Effector memory CD8-positive, alpha-beta T cell (primary cell): ENCODE results near the gene KCTD12.
A peak's percentile ranks its signal among the peaks of the same experiment; 100 is the strongest.
"Not testable (repeated sequence)": the region's sequence is repeated elsewhere in the genome, so short reads cannot be mapped to it uniquely, and the experiment has no call there.

Source experiments
- ATAC-seq: fragments of 150-1000 bp; cut with Tn5 transposase; replicated peaks from 2 replicates; pipeline ENCODE4 v1.10.0; 2021; ENCODE audit warnings: mild to moderate bottlenecking, moderate library complexity
- DNase-seq, 3 experiments: peaks; one replicate each; pipeline ENCODE4 v3.0.0; 2021
- H3K27ac Mint-ChIP-seq, 2 donors: one replicate each; pipeline ENCODE4 v1.8.0; 2022; ENCODE audit warnings: mild to moderate bottlenecking in 2 of 2, mixed read lengths in 2 of 2, moderate library complexity in 2 of 2
- H3K27me3 Mint-ChIP-seq, 2 donors: one replicate each; pipeline ENCODE4 v1.8.0; 2022; ENCODE audit warnings: mixed read lengths in 2 of 2
- H3K36me3 Mint-ChIP-seq: one replicate; pipeline ENCODE4 v1.8.0; 2022; ENCODE audit warnings: mild to moderate bottlenecking, moderate library complexity, mixed read lengths; ENCODE audit not compliant: insufficient read depth
- H3K4me1 Mint-ChIP-seq, 2 donors: one replicate each; pipeline ENCODE4 v1.8.0; 2022; ENCODE audit warnings: low read depth in 2 of 2, mixed read lengths in 2 of 2
- H3K4me3 Mint-ChIP-seq, 2 donors: one replicate each; pipeline ENCODE4 v1.8.0; 2022; ENCODE audit warnings: mild to moderate bottlenecking in 2 of 2, mixed read lengths in 2 of 2, moderate library complexity in 2 of 2
- H3K9me3 Mint-ChIP-seq, 2 donors: one replicate each; pipeline ENCODE4 v1.8.0; 2022; ENCODE audit warnings: mixed read lengths in 2 of 2

The KCTD12 gene

DNA sequence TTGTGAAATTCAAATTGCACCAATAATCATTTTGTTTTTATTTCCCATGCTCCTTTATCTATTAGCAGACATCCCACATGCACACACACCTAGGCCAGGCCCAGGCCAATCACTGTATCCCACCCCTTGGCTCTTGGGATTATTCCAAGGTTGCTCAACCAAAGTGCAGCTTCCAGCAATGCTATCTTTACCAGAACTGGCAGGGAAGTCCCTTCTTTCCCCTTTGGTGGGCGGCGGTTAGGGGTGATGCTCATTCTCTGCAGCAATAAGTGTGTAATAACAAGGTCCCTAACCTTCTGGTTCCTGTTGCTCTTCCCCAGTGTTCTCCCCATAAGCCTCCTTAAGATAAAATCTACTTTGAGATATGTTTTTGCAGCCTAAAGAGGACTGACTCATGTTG, 18.3 kb upstream of the KCTD12 start:
- Mint-ChIP-seq H3K4me3 (no peak overlapping the region), H3K27me3 (peaks cover 57 to 58% of the 10 kb centered on the region in 2 donors)

GRCh38 chr13:76903544-76904162, 17.4 kb upstream of the KCTD12 start:
- Mint-ChIP-seq H3K4me1 (no peaks in the 10 kb centered on the region), H3K9me3 (peaks cover 5 to 8% of the 10 kb centered on the region in 2 donors), H3K27ac (no peak overlapping the region), H3K36me3 (no peaks in the 10 kb centered on the region), H3K27me3 (peaks cover 62 to 67% of the 10 kb centered on the region in 2 donors), H3K4me3 (no peak overlapping the region)
- peak; percentile 45 to 55 (median 49) for DNase-seq
- peak; percentile 85 for ATAC-seq

More for the DNA sequence above, 18.3 kb upstream of the KCTD12 start:
- H3K9me3 Mint-ChIP-seq: no peaks in the 10 kb centered on the region
- H3K36me3 Mint-ChIP-seq: no peaks in the 10 kb centered on the region
- H3K4me1 Mint-ChIP-seq: no peaks in the 10 kb centered on the region
- H3K27ac Mint-ChIP-seq: no peak overlapping the region
- ATAC-seq (no peak), DNase-seq (no peak)

DNA sequence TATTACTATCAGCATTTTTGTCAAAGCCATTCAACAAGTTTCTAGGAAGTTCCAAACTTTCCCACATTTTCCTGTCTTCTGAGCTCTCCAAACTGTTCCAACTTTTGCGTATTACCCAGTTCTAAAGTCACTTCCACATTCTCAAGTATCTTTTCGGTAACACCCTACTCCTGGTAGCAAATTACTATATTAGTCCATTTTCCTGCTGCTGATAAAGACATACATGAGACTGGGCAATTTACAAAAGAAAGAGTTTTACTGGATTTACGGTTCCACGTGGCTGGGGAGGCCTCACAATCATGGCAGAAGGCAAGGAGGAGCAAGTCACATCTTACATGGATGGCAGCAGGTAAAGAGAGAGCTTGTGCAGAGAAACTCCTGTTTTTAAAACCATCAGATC, 12.9 kb upstream of the KCTD12 start:
- H3K27ac Mint-ChIP-seq: not testable (repeated sequence)

GRCh38 chr13:76897171-76897570, 11.0 kb upstream of the KCTD12 start:
- ATAC-seq, H3K4me3 Mint-ChIP-seq, H3K9me3 Mint-ChIP-seq, H3K36me3 Mint-ChIP-seq, H3K27ac Mint-ChIP-seq, DNase-seq, H3K4me1 Mint-ChIP-seq: not testable (repeated sequence)
- peaks cover 59 to 82% of the 10 kb centered on the region in 2 donors for H3K27me3 Mint-ChIP-seq

More for the DNA sequence above, 12.9 kb upstream of the KCTD12 start:
- H3K9me3 Mint-ChIP-seq, H3K36me3 Mint-ChIP-seq, DNase-seq, H3K4me1 Mint-ChIP-seq, ATAC-seq, H3K4me3 Mint-ChIP-seq: not testable (repeated sequence)
- peaks cover 59 to 79% of the 10 kb centered on the region in 2 donors for H3K27me3 Mint-ChIP-seq

GRCh38 chr13:76894401-76895110, 8.4 kb upstream of the KCTD12 start:
- DNase-seq (no peak), ATAC-seq (no peak)
- H3K4me1 Mint-ChIP-seq: peaks cover 0 to 4% of the 10 kb centered on the region in 2 donors
- H3K4me3 Mint-ChIP-seq: no peak overlapping the region
- H3K27me3 Mint-ChIP-seq: peaks cover 56 to 78% of the 10 kb centered on the region in 2 donors
- no peaks in the 10 kb centered on the region for H3K36me3 Mint-ChIP-seq
- no peak overlapping the region for H3K27ac Mint-ChIP-seq
- peaks cover 5 to 9% of the 10 kb centered on the region in 2 donors for H3K9me3 Mint-ChIP-seq

DNA sequence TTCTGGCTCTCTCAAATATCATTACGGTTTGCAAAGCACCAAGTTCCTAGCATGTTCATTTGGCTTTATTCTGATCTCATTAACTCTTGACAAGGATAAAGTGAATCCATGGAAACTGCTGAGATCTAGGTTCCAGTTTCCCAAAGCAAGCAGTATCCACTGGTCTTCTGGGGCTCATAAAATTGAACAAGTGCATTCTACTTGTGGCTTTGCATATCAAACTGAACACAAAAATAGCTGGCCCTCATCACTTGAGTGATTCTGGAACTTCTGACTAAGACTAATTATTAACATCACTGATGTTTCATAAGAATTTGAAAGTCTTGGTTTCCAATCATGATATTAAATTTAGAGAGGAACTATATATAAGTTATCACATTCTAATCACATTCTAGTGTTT, 6.3 kb upstream of the KCTD12 start:
- no peaks in the 10 kb centered on the region for H3K36me3 Mint-ChIP-seq
- H3K4me1 Mint-ChIP-seq: peaks cover 0 to 4% of the 10 kb centered on the region in 2 donors
- ATAC-seq: no peak
- H3K27me3 Mint-ChIP-seq: peaks cover 64 to 85% of the 10 kb centered on the region in 2 donors
- H3K27ac Mint-ChIP-seq: no peak overlapping the region
- H3K4me3 Mint-ChIP-seq: no peak overlapping the region
- DNase-seq: no peak
- no peaks in the 10 kb centered on the region for H3K9me3 Mint-ChIP-seq

- H3K4me1 Mint-ChIP-seq: peaks cover 2 to 11% of the 10 kb centered on the region in 2 donors
- ATAC-seq (no peak), DNase-seq (no peak)
- peaks cover 64 to 74% of the 10 kb centered on the region in 2 donors for H3K27me3 Mint-ChIP-seq
- H3K9me3 Mint-ChIP-seq: no peaks in the 10 kb centered on the region
- no peaks in the 10 kb centered on the region for H3K36me3 Mint-ChIP-seq
- H3K27ac Mint-ChIP-seq: no peak overlapping the region
- H3K4me3 Mint-ChIP-seq: no peak overlapping the region
These were observed 3.8 kb upstream of the KCTD12 start for GRCh38 chr13:76890021-76890420.

DNA sequence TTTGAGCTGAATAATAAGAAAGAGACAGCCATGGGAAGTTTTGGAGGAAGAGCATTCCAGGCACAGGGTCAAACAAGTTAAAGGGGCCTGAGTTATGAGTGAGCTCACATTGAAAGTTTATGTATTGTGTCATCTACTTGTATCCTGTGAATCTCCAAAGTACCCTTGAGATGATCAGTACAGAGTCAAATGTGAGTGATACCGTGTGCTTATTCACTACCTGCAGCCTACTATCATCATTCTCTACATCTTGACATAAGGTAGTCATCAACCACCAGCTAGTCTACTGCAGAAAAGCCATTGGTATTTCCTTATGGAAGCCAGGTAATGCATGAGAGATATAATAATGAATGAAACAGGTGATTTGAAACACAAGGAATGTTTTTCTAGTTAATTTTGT, 3.0 kb upstream of the KCTD12 start:
- Mint-ChIP-seq H3K4me3 (no peak overlapping the region), H3K27ac (no peak overlapping the region), H3K27me3 (peaks cover 64 to 74% of the 10 kb centered on the region in 2 donors), H3K4me1 (peaks cover 4 to 10% of the 10 kb centered on the region in 2 donors), H3K36me3 (no peaks in the 10 kb centered on the region), H3K9me3 (no peaks in the 10 kb centered on the region)
- no peak for DNase-seq
- ATAC-seq: no peak

- Mint-ChIP-seq H3K27me3 (peaks cover 65 to 73% of the 10 kb centered on the region in 2 donors), H3K36me3 (no peaks in the 10 kb centered on the region), H3K4me1 (peaks cover 4 to 10% of the 10 kb centered on the region in 2 donors), H3K9me3 (no peaks in the 10 kb centered on the region), H3K27ac (no peak overlapping the region), H3K4me3 (no peak overlapping the region)
- no peak for DNase-seq
- no peak for ATAC-seq
These were observed 2.2 kb upstream of the KCTD12 start for GRCh38 chr13:76888421-76888820.

- Mint-ChIP-seq H3K27me3 (peaks cover 66 to 68% of the 10 kb centered on the region in 2 donors), H3K36me3 (no peaks in the 10 kb centered on the region), H3K27ac (peak overlapping the region in 1 of 2 donors; percentile 36), H3K4me1 (peaks cover 4 to 10% of the 10 kb centered on the region in 2 donors), H3K9me3 (no peaks in the 10 kb centered on the region), H3K4me3 (peak overlapping the region; percentile 51 to 77)
- no peak for DNase-seq
- no peak for ATAC-seq
These were observed 915 bp upstream of the KCTD12 start for GRCh38 chr13:76887076-76887563.

- peaks cover 4 to 10% of the 10 kb centered on the region in 2 donors for H3K4me1 Mint-ChIP-seq
- peak in 1 of 3 experiments; percentile 5 for DNase-seq
- H3K27ac Mint-ChIP-seq: no peak overlapping the region
- H3K4me3 Mint-ChIP-seq: peak overlapping the region; percentile 51 to 77
- ATAC-seq: no peak
- H3K9me3 Mint-ChIP-seq: no peaks in the 10 kb centered on the region
- peaks cover 60 to 68% of the 10 kb centered on the region in 2 donors for H3K27me3 Mint-ChIP-seq
- no peaks in the 10 kb centered on the region for H3K36me3 Mint-ChIP-seq
These were observed 257 bp downstream of the KCTD12 start for GRCh38 chr13:76886005-76886291.

DNA sequence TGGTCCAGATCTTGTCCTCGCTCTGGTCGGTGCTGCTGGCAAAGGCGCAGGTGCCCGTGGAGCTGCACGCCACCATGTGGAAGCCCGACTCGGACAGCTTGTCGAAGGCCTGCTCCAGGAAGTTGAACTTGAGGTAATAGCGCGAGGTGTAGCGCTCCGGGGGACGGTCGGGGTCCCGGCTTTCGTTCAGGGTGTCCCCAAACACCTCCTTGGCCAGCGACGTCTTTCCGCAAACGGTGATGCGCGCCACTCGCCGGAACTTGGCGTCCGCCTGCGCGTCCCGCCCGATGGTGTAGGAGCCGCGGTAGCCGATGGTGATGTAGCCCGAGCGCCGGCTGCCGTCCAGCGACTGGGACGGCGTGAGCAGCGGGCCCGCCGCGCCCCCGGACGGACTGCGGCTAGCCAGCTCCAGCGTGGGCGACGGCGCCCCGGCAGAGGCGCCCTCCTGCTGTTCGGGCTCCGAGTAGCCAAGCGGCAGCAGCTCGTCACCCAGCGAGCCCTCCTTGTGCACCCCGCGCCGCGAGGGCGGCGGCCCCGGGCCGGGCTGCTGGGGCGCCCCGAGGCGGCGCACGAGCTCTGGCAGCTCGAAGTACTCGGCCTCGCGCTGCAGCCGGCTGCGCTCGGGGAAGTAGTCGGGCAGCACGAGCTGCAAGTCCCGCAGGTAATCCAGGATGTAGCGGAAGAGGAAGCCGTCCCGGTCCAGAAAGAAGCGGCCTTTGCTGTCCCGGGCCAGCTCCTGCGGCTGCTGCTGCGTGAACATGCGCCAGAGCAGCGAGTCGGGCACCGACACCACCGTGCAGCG, 801 bp downstream of the KCTD12 start:
- no peaks in the 10 kb centered on the region for H3K36me3 Mint-ChIP-seq
- peak overlapping the region in 1 of 2 donors; percentile 32 for H3K27ac Mint-ChIP-seq
- H3K4me1 Mint-ChIP-seq: peaks cover 4 to 10% of the 10 kb centered on the region in 2 donors
- peak overlapping the region; percentile 75 to 77 for H3K4me3 Mint-ChIP-seq
- H3K9me3 Mint-ChIP-seq: no peaks in the 10 kb centered on the region
- ATAC-seq (peak; percentile 60), DNase-seq (peak; percentile 4 to 11 (median 10))
- H3K27me3 Mint-ChIP-seq: peaks cover 54 to 62% of the 10 kb centered on the region in 2 donors

GRCh38 chr13:76884907-76885202, 1.4 kb downstream of the KCTD12 start:
- ATAC-seq (no peak), DNase-seq (no peak)
- peaks cover 4 to 10% of the 10 kb centered on the region in 2 donors for H3K4me1 Mint-ChIP-seq
- no peaks in the 10 kb centered on the region for H3K36me3 Mint-ChIP-seq
- H3K4me3 Mint-ChIP-seq: peak overlapping the region; percentile 75 to 77
- H3K9me3 Mint-ChIP-seq: no peaks in the 10 kb centered on the region
- peaks cover 49 to 57% of the 10 kb centered on the region in 2 donors for H3K27me3 Mint-ChIP-seq
- peak overlapping the region in 1 of 2 donors; percentile 32 for H3K27ac Mint-ChIP-seq
